GM20000 (cell line): ENCODE data around the gene PAPPA2.

Source experiments
- DNase-seq: peaks from one replicate; pipeline ENCODE4 v3.0.0; 2012; ENCODE audit warnings: low spot score
- CTCF ChIP-seq: IDR thresholded peaks from 2 replicates; pipeline ENCODE4 v1.5.1; 2012; ENCODE audit warnings: mild to moderate bottlenecking, control low read depth; ENCODE audit errors: extremely low read depth, missing control alignments

Gene PAPPA2

GRCh38 chr1:176696689-176697088 lies 233.7 kb downstream of the PAPPA2 start:
- no peak for TF ChIP-seq CTCF
- DNase-seq = no peak

- DNase-seq = no peak
- no peak for TF ChIP-seq CTCF
Measured at GRCh38 chr1:176699821-176700220, 236.8 kb downstream of the PAPPA2 start.

- DNase-seq = no peak
- TF ChIP-seq CTCF = no peak
Measured at GRCh38 chr1:176701151-176701866, 238.3 kb downstream of the PAPPA2 start.

GRCh38 chr1:176702901-176703300 lies 239.9 kb downstream of the PAPPA2 start:
- TF ChIP-seq CTCF = no peak
- no peak for DNase-seq

- DNase-seq = no peak
- TF ChIP-seq CTCF = no peak
Measured at GRCh38 chr1:176705585-176705984, 242.6 kb downstream of the PAPPA2 start.

- no peak for TF ChIP-seq CTCF
- DNase-seq = no peak
Measured at GRCh38 chr1:176717066-176717750, 254.2 kb downstream of the PAPPA2 start.

- no peak for DNase-seq
- TF ChIP-seq CTCF = no peak
Measured at GRCh38 chr1:176719447-176719846, 256.5 kb downstream of the PAPPA2 start.
